Activated B cell treated with CpG ODN at 0.5 μM for 24 hours (primary cell): Measurements from ENCODE around the gene AGPS. TPM values are rescaled to one million over a fixed set of nuclear protein-coding genes. Genes with fewer than 3 reads are reported as not detected.
"Not testable (repeated sequence)": the region's sequence is repeated elsewhere in the genome, so short reads cannot be mapped to it uniquely, and the experiment has no call there.

Experiments used
- ATAC-seq: fragments of 200-7000 bp; cut with Tn5 transposase; one replicate; pipeline ENCODE4 v1.10.0; 2021; ENCODE audit warnings: low read depth, mild to moderate bottlenecking, moderate library complexity
- CTCF ChIA-PET: fragments of 350-600 bp; sonication (Branson Sonifier 250); formaldehyde crosslinking; loops from one replicate; lab custom pipeline; 2021; ENCODE audit warnings: antibody characterized with exemption; lab: Charles Lee
- POLR2A ChIA-PET: fragments of 350-600 bp; sonication (Branson Sonifier 250); formaldehyde crosslinking; loops from one replicate; lab custom pipeline; 2021; ENCODE audit warnings: antibody characterized with exemption; lab: Charles Lee
- DNase-seq: peaks from one replicate; pipeline ENCODE4 v3.0.0; 2022
- H3K27ac Mint-ChIP-seq: one replicate; pipeline ENCODE4 v1.8.0; 2020; ENCODE audit warnings: mixed read lengths
- H3K27me3 Mint-ChIP-seq: one replicate; pipeline ENCODE4 v1.8.0; 2021; ENCODE audit warnings: mixed read lengths
- H3K36me3 Mint-ChIP-seq: one replicate; pipeline ENCODE4 v1.8.0; 2021; ENCODE audit warnings: low read depth, mixed read lengths
- H3K4me1 Mint-ChIP-seq: one replicate; pipeline ENCODE4 v1.8.0; 2021; ENCODE audit warnings: mixed read lengths
- H3K4me3 Mint-ChIP-seq: one replicate; pipeline ENCODE4 v1.8.0; 2020; ENCODE audit warnings: mild to moderate bottlenecking, mixed read lengths
- H3K9me3 Mint-ChIP-seq: one replicate; pipeline ENCODE4 v1.8.0; 2020; ENCODE audit warnings: mixed read lengths
- CTCF ChIP-seq: fragments of 200-600 bp; IDR thresholded peaks from one replicate; pipeline ENCODE4 v1.8.0; 2022; ENCODE audit warnings: antibody characterized with exemption, mild to moderate bottlenecking
- intact Hi-C: fragments of 100-400 bp; cut with micrococcal nuclease; formaldehyde crosslinking; loops from one replicate; pipeline ENCODE4 v1.15.1; 2024
- total RNA-seq: library from RNA; stranded (reverse); gene quantifications from 2 replicates; pipeline ENCODE4 v1.2.3, GENCODE V29; 2022

AGPS gene
- total RNA-seq, 1 donor from 2014 or later, result 29.9 TPM

- H3K27ac Mint-ChIP-seq, result no peak overlapping the region
- no peak overlapping the region for H3K4me3 Mint-ChIP-seq
- TF ChIP-seq CTCF, result no peak
- CTCF ChIA-PET, result interaction anchor here (1.2 kb wide), 1 partner anchor 14 kb away, joined by 3 read pairs; no protein-coding TSS in a partner anchor
- ATAC-seq, result no peak
- POLR2A ChIA-PET, result no interaction called here
- H3K4me1 Mint-ChIP-seq, result no peaks in the 10 kb centered on the region
- H3K27me3 Mint-ChIP-seq, result no peaks in the 10 kb centered on the region
- H3K36me3 Mint-ChIP-seq, result peaks cover 67% of the 10 kb centered on the region
- H3K9me3 Mint-ChIP-seq, result peaks cover 22% of the 10 kb centered on the region
- no peak for DNase-seq
- intact Hi-C loops, result no loop called here
Measured at GRCh38 chr2:177434475-177434874, 41.9 kb downstream of the AGPS start.

GRCh38 chr2:177445200-177445599, 52.6 kb downstream of the AGPS start:
- Mint-ChIP-seq H3K4me1 (no peaks in the 10 kb centered on the region), H3K36me3 (peaks cover 53% of the 10 kb centered on the region), H3K9me3 (peaks cover 5% of the 10 kb centered on the region), H3K4me3 (no peak overlapping the region), H3K27me3 (no peaks in the 10 kb centered on the region), H3K27ac (no peak overlapping the region)
- no peak for TF ChIP-seq CTCF
- intact Hi-C loops, result no loop called here
- DNase-seq, result no peak
- ATAC-seq, result no peak
- ChIA-PET POLR2A (no interaction called here), CTCF (no interaction called here)

- Mint-ChIP-seq H3K4me3 (no peak overlapping the region), H3K4me1 (no peaks in the 10 kb centered on the region), H3K27me3 (no peaks in the 10 kb centered on the region), H3K36me3 (peaks cover 48% of the 10 kb centered on the region), H3K9me3 (peaks cover 5% of the 10 kb centered on the region), H3K27ac (no peak overlapping the region)
- DNase-seq, result no peak
- intact Hi-C loops, result no loop called here
- CTCF ChIA-PET, result interaction anchor here (1.6 kb wide), 1 partner anchor 14 kb away, joined by 3 read pairs; no protein-coding TSS in a partner anchor
- ATAC-seq, result no peak
- POLR2A ChIA-PET, result no interaction called here
- TF ChIP-seq CTCF, result no peak
Measured at GRCh38 chr2:177448031-177448430, 55.5 kb downstream of the AGPS start.

- ChIA-PET CTCF (interaction anchor here (1.6 kb wide), 1 partner anchor 15 kb away, joined by 3 read pairs; no protein-coding TSS in a partner anchor), POLR2A (no interaction called here)
- TF ChIP-seq CTCF, result no peak
- peaks cover 5% of the 10 kb centered on the region for H3K9me3 Mint-ChIP-seq
- H3K4me1 Mint-ChIP-seq, result no peaks in the 10 kb centered on the region
- H3K27ac Mint-ChIP-seq, result no peak overlapping the region
- intact Hi-C loops, result no loop called here
- H3K36me3 Mint-ChIP-seq, result peaks cover 46% of the 10 kb centered on the region
- no peaks in the 10 kb centered on the region for H3K27me3 Mint-ChIP-seq
- no peak for DNase-seq
- H3K4me3 Mint-ChIP-seq, result no peak overlapping the region
- no peak for ATAC-seq
Measured at GRCh38 chr2:177449159-177449558, 56.6 kb downstream of the AGPS start.

GRCh38 chr2:177455187-177455586, 62.6 kb downstream of the AGPS start:
- DNase-seq, result no peak
- no peak overlapping the region for H3K4me3 Mint-ChIP-seq
- ATAC-seq, result no peak
- no peaks in the 10 kb centered on the region for H3K9me3 Mint-ChIP-seq
- no peak for TF ChIP-seq CTCF
- H3K36me3 Mint-ChIP-seq, result peaks cover 38% of the 10 kb centered on the region
- ChIA-PET POLR2A (no interaction called here), CTCF (no interaction called here)
- H3K4me1 Mint-ChIP-seq, result no peaks in the 10 kb centered on the region
- intact Hi-C loops, result no loop called here
- H3K27me3 Mint-ChIP-seq, result no peaks in the 10 kb centered on the region
- H3K27ac Mint-ChIP-seq, result no peak overlapping the region

- H3K9me3 Mint-ChIP-seq, H3K27ac Mint-ChIP-seq, H3K4me3 Mint-ChIP-seq, POLR2A ChIA-PET, H3K4me1 Mint-ChIP-seq, H3K27me3 Mint-ChIP-seq, DNase-seq, intact Hi-C loops, CTCF ChIA-PET, ATAC-seq: not testable (repeated sequence)
- peaks cover 51% of the 10 kb centered on the region for H3K36me3 Mint-ChIP-seq
Measured at GRCh38 chr2:177459756-177460155, 67.2 kb downstream of the AGPS start.
